Activated T-helper 9 cell treated with anti-CD3 and anti-CD28 coated beads, Interleukin-2, amount 50 U/mL, for 16 hours (primary cell): ENCODE results near the gene ARHGAP10.
A peak's percentile ranks its signal among the peaks of the same experiment; 100 is the strongest.

Experiments
- DNase-seq: peaks from one replicate; pipeline ENCODE4 v3.0.0-alpha.2; 2020; ENCODE audit warnings: low read depth

ARHGAP10 gene

DNA sequence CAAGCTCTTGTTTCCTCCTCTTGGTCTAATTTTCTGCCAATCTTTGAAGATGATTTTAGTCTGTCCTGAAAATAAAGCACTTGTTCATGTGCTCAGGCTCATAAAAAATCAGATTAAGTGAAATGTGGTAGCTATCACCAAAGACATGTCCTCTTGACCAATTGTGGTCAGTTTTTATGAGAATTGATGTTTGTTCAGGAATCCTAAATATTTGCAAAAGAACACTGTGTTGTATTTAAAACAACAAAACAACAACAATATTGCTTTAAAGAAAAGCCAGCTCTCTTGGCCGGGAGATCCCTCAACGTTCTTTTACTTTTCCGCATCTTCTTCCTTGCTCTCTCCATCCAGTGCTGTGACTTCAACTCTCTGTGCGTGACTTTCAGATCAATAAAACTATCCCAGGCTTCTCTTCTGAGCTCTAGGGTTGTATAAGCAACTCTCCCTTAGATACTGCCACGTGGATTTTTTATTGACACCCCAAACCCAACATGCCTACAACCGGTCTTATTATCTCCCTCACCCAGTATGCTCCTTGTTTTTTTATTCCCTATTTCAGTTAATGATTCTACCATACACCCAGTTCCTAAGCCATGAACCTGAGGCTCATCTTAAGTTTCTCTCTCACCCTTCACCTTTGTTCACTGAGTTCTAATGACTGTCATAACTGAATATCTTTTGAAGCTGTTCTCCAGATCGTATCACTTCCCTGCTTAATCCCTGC is 309.9 kb downstream of the ARHGAP10 start:
- DNase-seq = no peak

DNA sequence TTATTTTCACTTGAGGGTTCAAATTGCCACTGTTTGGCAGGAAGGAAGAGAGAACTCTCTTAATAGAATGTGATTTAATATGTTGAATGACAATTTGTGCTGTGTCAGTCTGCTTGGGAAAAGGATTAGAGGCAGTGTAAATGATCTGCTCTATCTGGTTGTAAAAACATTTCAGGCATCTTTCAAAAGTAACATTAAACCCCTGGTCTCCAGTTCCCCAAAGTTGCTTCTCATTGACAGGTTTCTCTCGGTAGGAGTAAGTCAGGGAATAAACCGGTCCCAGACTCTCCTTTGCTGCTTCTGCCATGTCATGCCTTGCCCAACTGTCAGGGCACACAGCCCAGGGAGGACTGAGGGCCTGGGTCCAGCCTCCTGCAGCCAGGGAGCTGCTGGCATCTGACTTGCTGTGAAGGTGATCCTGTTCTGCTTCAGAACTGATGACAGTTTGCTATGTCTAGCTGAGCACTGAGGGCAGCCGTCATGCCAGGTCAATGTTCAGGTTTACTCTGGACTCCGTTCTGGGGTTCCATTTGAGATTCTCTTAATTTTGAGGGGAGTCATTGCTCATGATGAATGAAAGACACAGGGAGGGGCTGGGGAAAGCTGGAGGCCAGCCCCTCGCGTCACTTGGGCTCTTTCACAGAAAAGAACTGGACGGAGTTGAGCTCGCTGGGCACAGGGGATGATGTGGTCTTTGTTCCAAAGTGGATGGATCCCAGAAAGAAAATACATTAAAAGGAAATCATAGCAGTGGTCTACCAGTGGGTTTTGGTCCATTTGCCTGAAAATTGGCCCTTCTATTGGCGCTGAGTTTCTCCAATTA is 312.4 kb downstream of the ARHGAP10 start:
- no peak for DNase-seq

DNA sequence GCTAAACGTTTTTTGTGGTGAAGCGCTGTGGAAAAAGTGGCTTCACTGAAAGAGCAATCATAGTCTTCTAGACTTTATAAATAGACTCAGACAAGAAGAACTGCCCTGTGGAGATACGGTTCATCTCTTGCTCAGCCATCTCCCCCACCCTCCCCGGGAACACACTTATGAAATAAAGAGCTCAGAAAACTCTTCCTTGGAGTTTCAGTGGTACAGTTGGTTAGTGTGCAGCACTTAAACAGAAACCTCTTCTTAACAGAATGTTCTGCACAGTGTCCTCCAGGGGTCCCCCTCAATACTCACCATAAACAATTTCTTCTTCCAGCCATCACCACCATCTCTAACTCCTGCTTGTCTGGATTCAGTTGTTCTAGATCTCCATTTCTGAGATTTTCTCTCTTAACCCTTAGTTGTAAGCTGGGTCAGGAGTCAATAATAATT is 313.0 kb downstream of the ARHGAP10 start:
- no peak for DNase-seq

DNA sequence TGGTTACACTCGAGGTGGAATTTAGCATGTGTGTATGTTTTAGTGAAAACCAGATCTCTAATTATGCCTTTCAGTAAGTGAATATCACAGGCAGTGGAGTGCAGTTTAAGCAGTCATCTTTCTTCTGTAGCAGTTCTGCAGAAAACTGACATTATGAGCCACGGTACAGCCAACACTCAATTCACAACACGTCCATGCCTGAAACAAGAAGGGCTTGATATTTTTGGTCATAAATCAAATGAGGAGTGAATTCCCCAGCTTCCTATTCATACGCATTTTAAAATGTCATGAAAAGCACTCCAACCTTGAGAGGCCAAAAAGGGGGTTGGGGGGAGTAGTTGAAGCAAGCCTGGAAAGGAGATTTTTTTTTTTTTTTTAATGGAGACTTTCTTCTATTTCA is 316.7 kb downstream of the ARHGAP10 start:
- no peak for DNase-seq

DNA sequence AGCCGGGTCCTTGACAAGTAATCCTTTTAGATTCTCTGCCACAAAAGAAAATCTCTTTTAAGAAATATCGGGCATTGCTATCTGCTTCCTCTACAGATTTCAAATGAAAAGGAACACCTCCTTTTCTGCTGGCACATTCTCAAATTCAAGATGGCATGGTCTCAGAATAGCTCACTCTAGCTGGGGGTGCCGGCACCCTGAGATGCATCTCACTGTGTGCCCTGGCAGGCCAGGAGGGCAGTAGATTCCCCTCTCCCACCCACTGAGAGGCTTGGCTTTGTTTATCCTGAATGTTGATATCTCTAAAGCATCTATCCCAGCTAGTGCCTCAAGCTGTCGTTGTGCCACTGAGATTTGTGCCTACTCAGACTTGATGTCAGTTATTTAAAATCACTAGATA is 319.5 kb downstream of the ARHGAP10 start:
- DNase-seq = no peak

DNA sequence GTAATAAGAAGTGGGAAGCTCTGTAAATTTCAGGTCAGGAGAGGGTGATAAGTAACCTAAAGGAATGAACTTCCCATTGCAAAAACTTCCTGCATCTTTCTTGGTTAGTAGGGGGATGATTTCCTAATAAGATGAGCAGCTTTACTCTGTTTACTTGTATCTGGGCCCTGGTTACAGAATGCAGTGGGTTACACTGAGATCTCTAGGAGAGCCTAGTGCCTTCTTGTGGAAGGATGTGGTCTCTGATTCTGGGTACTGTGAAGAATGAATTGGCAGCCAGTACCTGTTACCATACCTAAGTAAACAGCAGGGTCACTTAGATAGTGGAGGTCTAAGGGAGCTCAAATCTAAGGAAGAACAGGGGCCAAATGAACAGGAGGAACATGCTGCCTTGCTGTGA is 320.6 kb downstream of the ARHGAP10 start:
- DNase-seq = no peak

DNA sequence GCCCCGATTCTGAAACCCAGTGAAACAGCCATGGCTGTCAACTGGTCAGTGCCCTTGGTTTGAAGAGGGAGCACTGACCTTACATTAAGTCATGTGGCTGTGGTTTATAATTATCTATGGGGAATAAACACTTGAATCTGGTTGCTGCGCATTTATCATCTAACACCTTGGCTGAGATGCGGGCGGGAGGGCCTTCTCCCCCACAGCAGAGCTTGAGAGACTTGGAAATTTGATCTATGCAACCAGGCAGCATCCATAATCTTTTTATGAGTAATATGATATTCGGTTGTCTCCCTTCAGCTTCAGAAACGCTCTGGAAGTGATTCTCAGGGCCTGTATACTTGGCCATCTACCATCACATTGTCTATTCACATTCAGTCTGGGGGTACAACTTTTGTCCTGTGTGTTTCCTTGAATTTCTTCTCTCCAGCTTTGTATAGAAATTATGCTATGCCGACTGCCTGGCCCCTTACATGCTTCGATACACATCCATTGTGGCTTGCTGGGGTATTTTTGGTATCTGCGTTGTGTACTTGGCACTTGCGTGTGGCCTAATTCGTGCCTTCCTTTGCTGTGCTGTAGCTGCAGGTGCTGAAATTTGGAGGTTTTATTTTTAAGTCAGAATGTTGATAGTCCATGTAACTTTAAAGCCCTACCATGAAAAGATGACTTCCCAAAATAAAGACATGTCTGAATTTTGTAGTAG is 321.6 kb downstream of the ARHGAP10 start:
- DNase-seq = no peak

DNA sequence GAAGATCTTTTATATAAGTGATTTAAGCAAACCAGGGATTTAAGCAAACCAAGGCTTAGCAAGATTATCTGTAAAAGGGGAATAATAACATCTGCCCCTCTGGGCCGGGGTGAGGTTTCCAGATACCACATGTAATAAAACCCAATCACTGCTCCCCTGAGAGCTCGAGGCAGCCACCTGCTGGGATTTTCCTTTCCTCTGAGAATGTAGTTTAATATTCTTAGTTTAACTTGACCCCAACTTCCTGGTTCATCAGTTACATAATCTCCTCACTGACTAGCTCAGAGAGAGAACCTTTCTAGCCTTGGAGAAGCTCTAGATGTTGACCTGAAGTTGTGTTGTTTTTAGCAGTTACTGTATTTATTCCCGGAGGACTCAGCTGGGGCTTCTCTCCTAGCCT is 322.4 kb downstream of the ARHGAP10 start:
- no peak for DNase-seq

DNA sequence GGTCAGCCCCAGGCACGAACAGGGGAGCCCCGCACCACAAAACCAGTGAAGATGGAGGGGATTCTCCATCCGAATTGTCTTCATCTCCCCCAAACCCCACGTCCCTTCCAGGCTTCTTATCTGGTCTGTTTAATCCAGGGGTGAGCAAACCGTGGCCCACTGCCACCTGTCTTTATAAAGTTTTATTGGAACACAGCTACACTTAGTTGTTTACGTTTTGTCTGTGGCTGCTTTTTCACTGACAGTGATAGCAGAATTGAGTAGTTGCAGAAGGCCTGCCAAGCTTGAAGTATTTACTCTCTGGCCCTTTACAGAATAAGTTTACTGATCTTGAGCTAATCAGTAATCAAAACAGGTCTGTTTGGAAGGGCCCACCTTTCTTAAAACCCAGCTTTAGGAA is 324.0 kb downstream of the ARHGAP10 start:
- DNase-seq = no peak

DNA sequence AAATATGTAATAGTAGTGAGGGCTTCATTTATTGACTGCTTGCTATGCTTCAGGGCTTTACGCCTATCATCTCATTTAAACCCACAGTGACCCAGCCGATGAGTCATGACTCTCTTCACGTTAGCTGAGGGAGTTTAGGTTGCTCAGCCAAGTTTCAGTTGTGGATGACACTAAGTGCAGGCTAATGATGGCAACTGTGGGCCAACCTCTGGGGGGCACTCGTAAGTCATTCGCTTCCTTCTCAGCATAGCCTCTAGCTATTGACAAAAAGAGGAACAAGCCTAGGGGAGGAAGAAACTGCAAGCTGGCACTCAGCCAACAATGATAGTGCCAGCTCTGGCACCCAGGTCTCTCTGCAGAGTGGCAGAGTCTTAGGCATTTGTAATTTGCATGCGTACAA is 325.0 kb downstream of the ARHGAP10 start:
- peak; percentile 37 for DNase-seq

DNA sequence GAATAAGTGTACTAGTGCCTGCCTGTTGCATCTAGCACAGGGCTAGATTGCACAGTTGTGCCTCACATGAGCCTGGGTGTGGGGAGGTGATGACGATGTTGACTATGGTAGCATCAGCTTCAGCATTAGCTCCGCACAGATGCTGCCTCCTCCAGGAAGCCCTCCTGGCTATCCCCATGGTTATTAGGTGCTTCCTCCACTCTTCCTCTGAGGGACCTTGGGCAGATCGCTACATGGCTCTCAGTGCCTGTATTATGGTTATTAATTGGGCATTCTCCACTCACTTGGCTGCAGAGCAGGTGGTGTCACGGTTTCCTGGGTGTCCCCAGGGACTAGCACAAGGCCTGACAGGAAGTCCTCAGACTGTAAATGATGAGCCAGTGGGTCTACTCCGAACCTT is 325.6 kb downstream of the ARHGAP10 start:
- DNase-seq = no peak

DNA sequence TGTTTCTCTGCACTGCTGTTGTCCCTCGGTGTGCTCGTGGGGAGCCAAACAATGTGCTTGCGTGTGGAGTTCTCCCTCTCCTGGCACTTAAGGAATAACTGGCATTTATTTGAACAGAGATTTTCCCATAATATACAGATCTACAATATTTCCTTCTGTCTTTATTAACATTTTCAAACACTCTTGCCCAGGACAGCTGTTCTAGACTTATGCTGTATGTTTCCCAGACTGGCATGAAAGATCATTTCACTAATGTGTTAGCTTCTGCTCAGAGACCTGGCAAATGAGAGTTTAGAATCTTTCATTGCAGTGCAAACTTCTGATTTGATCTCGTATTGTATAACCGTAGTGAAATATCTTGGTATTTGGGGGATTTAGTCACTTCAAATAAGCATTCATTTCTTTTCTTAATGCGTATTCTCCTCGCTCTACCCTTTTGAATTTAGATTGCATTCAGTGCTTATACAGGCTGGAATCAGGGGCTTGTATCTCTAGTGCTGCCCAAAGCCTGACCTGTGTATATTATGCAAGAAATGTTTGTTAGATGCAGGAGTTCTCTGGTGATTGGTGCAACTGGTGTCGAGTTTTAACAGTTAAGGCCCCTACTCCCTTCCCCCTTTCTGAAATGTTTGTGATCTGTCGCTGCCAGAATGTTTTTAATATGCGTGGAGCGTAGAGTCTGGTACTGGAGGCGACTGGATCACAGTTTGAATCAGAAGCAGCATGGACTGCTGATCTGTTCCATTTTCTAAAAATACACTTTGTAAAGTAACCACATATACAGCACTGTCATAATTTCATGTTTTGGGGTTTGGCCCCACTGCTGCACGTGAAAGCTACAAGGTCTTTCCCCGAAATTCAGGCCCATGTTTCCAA is 326.3 kb downstream of the ARHGAP10 start:
- no peak for DNase-seq

DNA sequence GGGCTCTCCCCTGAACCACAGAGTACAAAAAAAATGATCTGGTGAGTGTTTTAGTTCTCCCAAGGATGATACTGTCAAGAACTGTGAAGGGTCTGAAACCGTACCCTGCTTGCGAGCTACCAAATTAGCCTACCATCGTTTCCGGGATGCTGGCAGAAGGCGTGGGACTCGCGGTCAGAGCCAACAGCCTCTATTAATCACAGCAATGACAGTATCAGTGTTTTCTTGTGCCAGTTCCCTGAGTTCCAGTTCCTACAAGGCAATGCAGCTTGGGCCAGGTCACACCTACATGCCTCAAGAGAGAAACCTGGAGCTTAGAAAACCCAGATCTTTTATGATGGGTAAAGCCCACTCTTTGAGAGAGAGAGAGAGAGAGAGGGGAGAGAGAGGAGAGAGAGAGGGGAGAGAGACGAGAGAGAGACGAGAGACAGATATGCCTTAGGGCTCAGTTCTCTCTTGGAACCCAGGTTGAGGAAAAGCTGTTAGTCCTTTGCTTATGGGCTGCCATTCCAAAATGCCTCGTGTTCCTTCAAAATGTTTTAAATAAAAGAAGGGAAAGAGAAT is 327.8 kb downstream of the ARHGAP10 start:
- no peak for DNase-seq

DNA sequence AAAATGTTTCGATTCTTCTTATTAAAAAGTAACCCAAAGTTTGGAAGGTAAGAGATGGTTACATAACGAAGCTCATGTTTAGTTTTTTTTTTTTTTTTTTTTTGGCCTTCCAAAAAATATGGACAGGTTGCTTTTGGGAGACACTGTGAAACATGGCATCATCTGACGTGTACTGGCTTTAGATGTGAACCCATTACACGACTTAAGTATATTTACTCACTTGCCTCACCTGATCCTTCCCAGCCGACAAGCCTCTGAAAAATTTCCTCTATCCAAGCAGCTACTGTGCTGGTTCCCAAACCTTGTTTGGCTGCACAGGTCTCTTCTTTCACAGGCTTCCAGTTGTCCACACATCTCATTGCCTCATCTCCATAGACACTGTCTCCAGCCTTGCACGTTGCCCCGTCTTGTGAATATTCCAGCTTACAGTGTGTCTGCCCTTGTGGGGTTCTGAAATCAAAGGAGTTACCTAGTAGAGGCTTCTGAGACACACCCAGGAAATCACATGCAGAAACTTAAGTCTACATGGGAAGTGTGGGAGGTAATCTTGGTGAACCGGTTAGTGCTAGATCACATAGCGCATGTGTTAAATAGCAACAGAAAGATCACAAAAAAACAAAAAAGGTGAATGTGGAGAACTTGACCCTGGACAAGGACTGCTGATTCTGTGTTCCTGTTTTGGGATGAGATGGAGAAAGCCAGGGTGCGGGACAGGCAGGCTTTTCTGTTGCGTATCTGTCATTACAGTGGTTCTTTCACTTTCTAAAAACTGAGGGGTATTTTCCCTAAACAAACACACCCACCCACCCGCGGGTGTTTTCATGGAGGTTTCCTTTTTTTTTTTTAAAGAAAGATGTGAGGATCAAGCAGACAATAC is 328.6 kb downstream of the ARHGAP10 start:
- no peak for DNase-seq

DNA sequence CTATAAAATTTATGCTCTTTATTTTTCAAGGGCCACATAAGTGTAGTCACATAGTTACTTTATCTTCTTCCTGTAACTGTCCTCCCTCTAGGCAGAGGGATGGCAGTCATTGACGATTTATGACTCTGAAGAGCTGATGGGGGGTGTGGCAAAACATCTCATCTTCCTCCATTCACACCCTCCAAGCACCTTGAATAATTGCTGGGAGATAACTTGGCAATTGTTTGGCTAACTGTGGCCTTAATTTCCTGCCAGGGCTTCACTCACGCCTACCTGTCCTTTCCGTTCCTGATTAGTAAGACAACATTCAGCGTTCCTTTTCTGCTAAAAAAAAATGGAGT is 329.2 kb downstream of the ARHGAP10 start:
- no peak for DNase-seq

DNA sequence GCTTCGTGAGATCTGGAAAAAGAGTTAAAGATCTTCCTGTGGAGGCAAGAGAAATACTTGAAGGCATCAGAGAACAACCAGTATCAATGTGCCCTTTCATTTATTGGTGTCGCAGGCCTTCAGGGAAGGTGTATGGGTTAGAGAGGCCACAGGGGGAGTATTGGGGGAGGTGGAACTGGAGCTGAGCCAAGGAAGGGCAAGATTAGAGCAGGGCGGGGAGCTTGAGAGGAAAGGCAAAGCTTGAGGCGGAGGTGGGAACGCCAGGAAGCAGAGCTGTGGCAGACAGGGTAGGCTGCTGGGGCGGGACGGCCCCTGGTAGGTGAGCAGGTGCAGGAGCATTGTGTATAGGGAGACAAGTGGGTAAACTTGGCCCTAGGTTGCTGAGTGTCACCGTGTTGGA is 329.9 kb downstream of the ARHGAP10 start:
- DNase-seq = no peak

DNA sequence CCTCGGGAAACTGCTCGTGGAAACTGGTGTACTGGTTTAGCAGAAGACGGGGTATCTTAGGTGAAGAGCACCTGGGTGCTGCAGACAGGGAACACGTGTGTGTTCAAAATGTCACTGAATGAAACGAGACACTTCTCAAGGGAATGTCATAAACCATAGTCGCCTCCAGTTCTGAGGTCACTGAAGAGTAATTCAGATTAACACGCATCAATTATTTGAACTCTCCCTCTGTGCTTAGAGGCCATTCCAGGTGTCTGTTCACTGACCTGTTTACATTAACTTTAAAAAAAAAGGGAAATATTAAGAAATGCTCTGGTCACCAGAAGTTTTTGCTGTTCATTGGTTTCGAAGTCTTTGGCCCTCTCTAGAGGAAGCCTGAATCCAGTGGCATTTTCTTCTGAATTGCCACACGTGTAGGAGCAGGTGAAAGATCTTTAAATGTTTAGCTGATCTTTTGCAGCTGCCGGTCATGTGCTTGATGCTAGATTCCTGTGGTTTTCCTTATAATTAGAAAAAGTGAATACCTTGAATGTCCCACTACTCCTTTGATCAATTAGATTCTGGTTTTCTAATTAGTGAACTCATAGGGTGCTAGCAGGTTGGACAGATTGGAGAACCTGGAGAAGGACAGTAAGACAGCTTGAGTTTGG is 330.5 kb downstream of the ARHGAP10 start:
- no peak for DNase-seq

DNA sequence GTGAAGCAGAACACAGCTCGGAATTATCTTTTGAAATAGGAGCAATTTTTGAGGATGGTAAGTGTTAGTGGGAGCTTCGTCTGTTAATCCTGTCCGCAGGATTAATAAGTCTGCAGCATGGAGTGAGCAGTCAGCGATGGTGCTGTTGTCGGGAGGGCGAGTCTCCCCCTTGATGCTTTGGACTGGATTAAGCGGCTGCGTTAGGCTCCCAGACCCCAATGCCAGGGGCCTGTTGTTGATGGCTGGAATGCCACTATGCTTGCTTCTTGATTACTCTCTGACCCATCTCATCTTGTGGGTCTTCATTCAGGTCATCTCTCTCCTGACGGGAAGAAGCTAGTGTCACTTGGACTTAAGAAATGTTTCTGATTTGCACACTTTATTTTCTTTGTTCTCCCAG is 332.6 kb downstream of the ARHGAP10 start:
- no peak for DNase-seq

DNA sequence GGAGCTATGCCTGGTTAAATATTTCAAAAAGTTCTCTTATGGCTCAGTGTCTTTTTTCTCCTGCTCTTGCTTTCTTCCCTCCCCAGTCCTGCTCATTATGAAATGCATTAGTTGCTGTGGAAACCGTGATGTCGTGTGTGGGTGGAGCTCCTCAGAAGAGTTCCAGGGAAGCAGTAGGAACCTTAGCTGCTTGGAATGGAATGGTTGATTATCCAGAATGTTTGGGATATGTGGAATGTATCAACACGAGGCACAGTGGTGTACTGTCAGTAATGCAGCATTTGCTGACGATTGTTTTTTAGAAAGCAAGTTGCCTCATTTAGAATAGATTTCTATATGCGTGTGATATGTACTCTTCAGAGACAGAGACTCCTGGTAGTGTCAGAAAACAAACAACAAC is 333.2 kb downstream of the ARHGAP10 start:
- no peak for DNase-seq

DNA sequence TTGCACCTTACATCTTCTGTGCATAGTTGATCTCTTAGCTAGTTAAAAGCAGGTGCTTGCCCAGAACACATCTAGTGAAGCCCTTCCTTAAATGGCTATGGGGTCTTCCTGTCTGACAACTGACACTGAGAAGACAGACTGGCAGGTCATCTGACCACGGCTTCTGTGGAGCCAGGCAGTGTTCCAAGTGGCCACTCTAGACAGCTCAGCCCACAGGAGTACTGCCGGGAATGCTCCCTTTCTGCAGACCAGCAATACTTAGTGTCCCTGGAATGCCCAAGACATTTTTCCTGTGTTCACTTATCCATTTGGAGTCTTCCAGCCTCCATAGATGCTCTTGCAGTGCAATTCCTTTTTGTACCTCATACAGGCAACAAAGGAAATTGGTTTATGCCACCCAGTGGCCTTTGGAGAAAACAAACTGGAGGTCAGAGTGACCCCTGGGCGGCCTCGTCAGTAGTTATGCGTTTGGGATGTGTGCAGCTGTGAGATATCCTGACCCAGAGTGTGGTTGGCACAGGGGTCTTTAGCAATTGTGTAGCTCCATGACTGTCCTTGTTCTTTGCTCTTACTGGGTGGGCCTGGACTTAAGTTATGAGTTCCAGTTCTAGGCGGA is 335.5 kb downstream of the ARHGAP10 start:
- no peak for DNase-seq
